K562 (cell line): ENCODE measurements around the gene SLC6A8. TPM values are rescaled to one million over a fixed set of nuclear protein-coding genes. Genes with fewer than 3 reads are reported as not detected.

ENCODE experiments used
- CBFA2T3 ChIP-seq: fragments of 450-650 bp; IDR thresholded peaks from 2 replicates; pipeline ENCODE4 v1.6.1; 2017
- E2F6 ChIP-seq, 2 experiments: IDR thresholded peaks; 2 replicates each; pipeline ENCODE4 v1.6.1; 2011; ENCODE audit warnings: borderline replicate concordance in 1 of 2, control low read depth in 1 of 2, low read depth in 1 of 2, low read length in 1 of 2, mild to moderate bottlenecking in 1 of 2, mixed read lengths in 1 of 2, moderate library complexity in 1 of 2; ENCODE audit not compliant: insufficient read depth in 1 of 2, insufficient read length in 1 of 2, poor library complexity in 1 of 2, severe bottlenecking in 1 of 2; ENCODE audit errors: extremely low read depth in 1 of 2
- FOXK1 ChIP-seq: sonication (generic); formaldehyde crosslinking; IDR thresholded peaks from 2 replicates; pipeline ENCODE4 v1.8.0; 2022; ENCODE audit warnings: missing genetic modification reagents, mild to moderate bottlenecking, borderline replicate concordance
- MLLT1 ChIP-seq, 2 experiments: fragments of 450-650 bp; IDR thresholded peaks; 2 replicates each; pipeline ENCODE4 v1.6.1; 2016
- PRPF4 ChIP-seq: fragments of 200-400 bp; formaldehyde crosslinking; IDR thresholded peaks from one replicate; pipeline ENCODE4 v1.6.1; 2017; ENCODE audit warnings: low read length, low read depth, mild to moderate bottlenecking; ENCODE audit not compliant: insufficient read depth, poor library complexity, severe bottlenecking
- ZBTB7A ChIP-seq: IDR thresholded peaks from 2 replicates; pipeline ENCODE4 v1.6.1; 2011; ENCODE audit warnings: low read depth, mild to moderate bottlenecking, low read length, moderate library complexity, borderline replicate concordance; ENCODE audit not compliant: control insufficient read depth
- polyA plus RNA-seq, 8 experiments: library from polyadenylated mRNA; depleted of rRNA in 4 of 8; stranded (reverse) in 5 of 8; unstranded in 3 of 8; fragments of >200 nt; fragmentation: Nextera tagmentation in 2 of 8; fragmentation: Illumina TruSeq in 1 of 8; extraction: Ambion mirVana in 2 of 8; extraction: Trizol in 1 of 8; gene quantifications; 2 replicates each; pipeline versions ENCODE4 v1.2.1 to v1.2.3, GENCODE V29; 2011 to 2014; ENCODE audit warnings: inconsistent platforms in 1 of 8, missing spikeins in 1 of 8
- total RNA-seq, 7 experiments: library from RNA; depleted of rRNA in 6 of 7; stranded (reverse); fragments of >200 nt in 6 of 7; fragmentation: Illumina TruSeq in 2 of 7; extraction: Trizol in 2 of 7; gene quantifications; 2 replicates each; pipeline versions ENCODE4 v1.2.1 to v1.2.3, GENCODE V29; 2011 to 2021; ENCODE audit warnings: low replicate concordance in 1 of 7
- TF ChIP-seq, protein P1 (sequence below), 2 experiments: IDR thresholded peaks; 2 replicates each; pipeline ENCODE4 v1.6.1; 2012; ENCODE audit warnings: improper control_type of control experiment in 2 of 2, low read depth in 2 of 2, low read length in 2 of 2, borderline replicate concordance in 1 of 2

Gene SLC6A8
- total and polyA plus RNA-seq, 9 of the 15 experiments (the other 6 are each of a cell fraction or from before 2014, with no cell fraction given) = 0.68 to 144 (median 34.3) TPM

GRCh38 chrX:153725039-153725831 is 37.5 kb downstream of the SLC6A8 start (continued):
- TF ChIP-seq, protein P1, sequence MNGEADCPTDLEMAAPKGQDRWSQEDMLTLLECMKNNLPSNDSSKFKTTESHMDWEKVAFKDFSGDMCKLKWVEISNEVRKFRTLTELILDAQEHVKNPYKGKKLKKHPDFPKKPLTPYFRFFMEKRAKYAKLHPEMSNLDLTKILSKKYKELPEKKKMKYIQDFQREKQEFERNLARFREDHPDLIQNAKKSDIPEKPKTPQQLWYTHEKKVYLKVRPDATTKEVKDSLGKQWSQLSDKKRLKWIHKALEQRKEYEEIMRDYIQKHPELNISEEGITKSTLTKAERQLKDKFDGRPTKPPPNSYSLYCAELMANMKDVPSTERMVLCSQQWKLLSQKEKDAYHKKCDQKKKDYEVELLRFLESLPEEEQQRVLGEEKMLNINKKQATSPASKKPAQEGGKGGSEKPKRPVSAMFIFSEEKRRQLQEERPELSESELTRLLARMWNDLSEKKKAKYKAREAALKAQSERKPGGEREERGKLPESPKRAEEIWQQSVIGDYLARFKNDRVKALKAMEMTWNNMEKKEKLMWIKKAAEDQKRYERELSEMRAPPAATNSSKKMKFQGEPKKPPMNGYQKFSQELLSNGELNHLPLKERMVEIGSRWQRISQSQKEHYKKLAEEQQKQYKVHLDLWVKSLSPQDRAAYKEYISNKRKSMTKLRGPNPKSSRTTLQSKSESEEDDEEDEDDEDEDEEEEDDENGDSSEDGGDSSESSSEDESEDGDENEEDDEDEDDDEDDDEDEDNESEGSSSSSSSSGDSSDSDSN (IDR thresholded peaks at IDR 0.05; ENCODE audit: borderline replicate concordance in 1 of 2, low read depth in 2 of 2, low read length in 2 of 2) = no peak
- TF ChIP-seq FOXK1 (no peak), CBFA2T3 (no peak), PRPF4 (peak; percentile 8), E2F6 (IDR thresholded peaks at IDR 0.05; ENCODE audit: borderline replicate concordance in 1 of 2, extremely low read depth in 1 of 2, insufficient read depth in 1 of 2, insufficient read length in 1 of 2, low read depth in 1 of 2, low read length in 1 of 2, poor library complexity in 1 of 2, severe bottlenecking in 1 of 2) (peak in 1 of 2 experiments; percentile 33), ZBTB7A (peak; percentile 19; the same call in 1 of the 2 replicates), MLLT1 (IDR thresholded peaks at IDR 0.05) (peak in 1 of 2 experiments; percentile 71; a peak in 1 of 4 replicates)
- TF ChIP-seq, all 486 proteins: peak for 9
